HepG2 (cell line): ENCODE data around the gene HOXA7.

Source experiments
- POLR2A ChIP-seq, 2 experiments: IDR thresholded peaks; 2 replicates each; pipeline ENCODE4 v1.6.1; 2011; ENCODE audit warnings: low read depth in 2 of 2, low read length in 2 of 2, mild to moderate bottlenecking in 1 of 2, moderate library complexity in 1 of 2; ENCODE audit not compliant: insufficient read depth in 1 of 2
- SIN3A ChIP-seq: IDR thresholded peaks from 2 replicates; pipeline ENCODE4 v1.6.1; 2011; ENCODE audit warnings: low read depth, mild to moderate bottlenecking, control low read depth, low read length, borderline replicate concordance

- TF ChIP-seq POLR2A (IDR thresholded peaks at IDR 0.05; ENCODE audit: insufficient read depth in 1 of 2, low read depth in 2 of 2, low read length in 2 of 2) (no peak), SIN3A (no peak)
Measured at GRCh38 chr7:27176962-27177794, 20.7 kb upstream of the HOXA7 start.
